GM19025 (cell line): ENCODE results near the gene DHDDS.
"Not testable (repeated sequence)": the region's sequence is repeated elsewhere in the genome, so short reads cannot be mapped to it uniquely, and the experiment has no call there.

ENCODE experiments used
- ATAC-seq: cut with Tn5 transposase; IDR thresholded peaks from one replicate; pipeline ENCODE4 v1.9.1; 2021; ENCODE audit warnings: mild to moderate bottlenecking, low read depth, moderate library complexity; ENCODE audit not compliant: unreplicated experiment

DHDDS gene

DNA sequence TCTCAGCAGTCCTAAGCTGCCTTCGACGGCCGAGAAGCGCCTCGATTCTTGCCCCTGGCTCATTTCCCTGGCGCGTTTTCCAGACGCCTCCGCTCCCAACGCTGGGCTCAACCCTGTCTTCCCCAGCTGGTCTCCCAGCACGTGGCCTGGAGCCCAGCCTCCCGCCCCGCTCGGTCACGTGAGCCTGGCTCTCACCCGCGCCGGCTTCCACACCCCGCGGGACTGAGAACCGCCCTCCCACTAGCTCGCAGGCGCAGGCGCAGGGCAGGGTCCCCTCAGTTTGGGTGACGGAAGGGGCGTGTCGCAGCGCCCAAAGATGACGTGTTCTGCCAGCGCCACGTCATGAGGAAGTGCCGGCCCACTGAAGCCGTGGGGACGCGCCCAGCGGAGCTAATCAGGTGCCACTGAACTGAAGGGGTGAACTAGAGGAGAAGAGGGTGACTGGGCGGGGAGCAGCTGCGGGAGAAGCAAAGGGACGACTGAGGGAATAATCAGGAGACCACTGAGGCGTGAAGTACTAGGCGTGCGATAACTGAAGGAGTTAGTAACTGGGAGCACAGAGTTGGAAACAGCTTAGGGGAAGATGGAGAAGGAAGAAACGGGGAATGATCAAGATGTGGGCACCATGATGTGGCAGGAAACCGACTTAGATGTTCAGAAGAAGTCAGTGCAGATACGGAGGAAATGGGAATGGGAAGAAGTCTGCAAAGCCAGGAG lies at the start of gene DHDDS:
TSS of gene DHDDS (plus strand) at position 343 of the 717 bp plus-strand sequence. CDS start 625 bp downstream, outside the sequence.
- peak; percentile 97 for ATAC-seq

GRCh38 chr1:26384076-26384475 lies 48.0 kb upstream of the DHDDS start:
- ATAC-seq, result no peak

DNA sequence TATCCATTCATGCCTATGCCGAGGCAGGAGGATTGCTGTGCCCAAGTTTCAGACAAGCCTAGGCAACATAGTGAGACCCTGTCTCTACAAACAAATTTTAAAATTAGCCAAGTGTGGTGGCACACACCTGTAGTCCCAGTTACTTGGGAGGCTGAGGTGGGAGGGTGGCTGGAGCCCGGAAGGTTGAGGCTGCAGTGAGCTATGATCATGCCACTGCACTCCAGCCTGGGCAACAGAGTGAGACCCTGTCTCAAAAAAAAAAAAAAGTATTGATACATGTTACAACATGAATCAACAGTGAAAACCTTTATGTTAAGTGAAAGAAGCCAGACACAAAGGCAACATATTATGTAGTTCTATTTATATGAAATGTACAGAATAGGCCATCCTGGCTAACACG lies 47.1 kb upstream of the DHDDS start:
- not testable (repeated sequence) for ATAC-seq

DNA sequence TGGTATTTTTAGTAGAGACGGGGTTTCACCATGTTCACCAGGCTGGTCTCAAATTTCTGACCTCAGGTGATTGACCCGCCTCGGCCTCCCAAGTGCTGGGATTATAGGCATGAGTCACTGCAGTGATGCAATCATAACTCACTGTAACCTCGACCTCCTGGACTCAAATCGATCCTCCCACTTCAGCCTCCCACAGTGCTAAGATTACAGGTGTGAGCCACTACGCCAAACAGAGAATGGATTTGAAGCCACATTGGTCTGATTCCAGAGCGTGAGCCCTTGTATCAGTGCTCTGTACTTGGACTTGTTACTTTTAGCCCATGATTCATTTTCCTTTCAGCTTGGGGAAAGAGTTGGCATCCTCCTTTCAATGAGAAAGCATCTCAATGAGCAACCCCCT lies 44.7 kb upstream of the DHDDS start:
- ATAC-seq, result no peak

DNA sequence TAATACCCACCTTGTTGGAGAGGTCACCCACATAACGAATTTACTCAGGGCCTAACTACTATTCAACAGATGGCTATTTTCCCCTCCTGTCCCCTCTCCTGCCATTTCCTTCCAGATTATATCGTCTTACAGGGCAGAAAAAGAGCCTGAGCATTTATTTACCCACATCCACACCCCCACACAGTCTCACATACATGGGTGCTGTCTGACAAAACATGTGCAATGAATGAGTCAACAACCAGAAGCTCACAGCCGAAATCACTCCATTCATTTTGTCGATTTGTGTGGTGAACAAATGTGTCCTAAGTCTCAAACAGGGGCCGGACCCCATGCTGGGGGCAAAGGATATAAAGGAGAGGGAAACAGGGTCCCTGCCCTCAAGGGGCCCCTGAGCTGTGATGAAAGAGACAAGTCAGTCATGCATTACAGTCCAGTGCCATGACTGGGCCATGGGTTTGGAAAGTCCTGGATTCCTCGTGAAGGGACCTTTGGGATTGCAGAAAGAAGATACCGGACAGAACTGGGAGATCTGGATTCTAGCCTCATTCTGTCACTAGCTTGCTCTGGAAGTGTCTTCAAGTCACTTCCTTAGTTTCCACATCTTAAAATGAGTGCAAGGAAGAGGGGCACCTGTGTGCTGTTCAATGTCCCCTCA lies 43.2 kb upstream of the DHDDS start:
- no peak for ATAC-seq

GRCh38 chr1:26389604-26390247 lies 42.4 kb upstream of the DHDDS start:
- no peak for ATAC-seq

GRCh38 chr1:26391450-26391849 lies 40.7 kb upstream of the DHDDS start:
- no peak for ATAC-seq

DNA sequence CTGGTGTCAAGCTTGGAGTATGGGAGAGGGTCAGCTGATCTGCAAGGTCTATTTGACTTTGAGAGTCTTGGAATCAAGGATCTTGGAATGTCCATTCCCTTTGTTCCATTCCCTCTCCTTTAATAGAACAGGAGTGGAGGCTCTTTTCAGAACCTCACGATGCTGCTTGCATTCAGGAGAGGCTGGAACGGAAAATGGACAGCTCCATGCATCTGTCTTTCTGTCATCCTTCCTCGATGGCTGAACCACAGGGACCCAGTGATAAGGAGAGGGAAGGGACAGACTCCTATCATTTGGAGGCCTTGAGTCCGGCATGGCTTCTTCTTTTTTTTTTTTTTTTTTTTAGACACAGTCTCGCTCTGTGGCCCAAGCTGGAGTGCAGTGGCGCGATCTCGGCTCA lies 36.4 kb upstream of the DHDDS start:
- no peak for ATAC-seq

- ATAC-seq, result no peak
Measured at GRCh38 chr1:26399034-26399433, 33.1 kb upstream of the DHDDS start.

DNA sequence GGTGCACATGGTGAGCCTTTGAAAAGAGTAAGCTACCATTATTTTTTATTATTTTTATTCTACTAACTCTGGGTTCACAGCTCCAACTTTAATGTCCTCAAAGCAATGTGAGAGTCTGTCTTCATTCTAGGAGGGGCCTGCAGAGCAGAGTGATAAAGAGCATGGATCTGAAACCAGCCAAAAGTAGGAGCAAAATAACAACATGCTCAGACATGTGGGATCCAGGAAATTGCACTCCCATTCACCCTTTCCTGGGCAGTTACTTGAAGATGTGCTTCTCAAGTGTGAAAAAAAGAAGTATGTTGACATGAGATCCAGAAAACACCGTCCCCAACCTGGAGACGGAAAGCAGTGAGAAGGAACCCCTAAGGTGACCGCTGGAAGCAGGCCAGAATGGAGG lies 30.2 kb upstream of the DHDDS start:
- no peak for ATAC-seq

GRCh38 chr1:26403656-26404055 lies 28.5 kb upstream of the DHDDS start:
- no peak for ATAC-seq

GRCh38 chr1:26404641-26405040 lies 27.5 kb upstream of the DHDDS start:
- no peak for ATAC-seq

DNA sequence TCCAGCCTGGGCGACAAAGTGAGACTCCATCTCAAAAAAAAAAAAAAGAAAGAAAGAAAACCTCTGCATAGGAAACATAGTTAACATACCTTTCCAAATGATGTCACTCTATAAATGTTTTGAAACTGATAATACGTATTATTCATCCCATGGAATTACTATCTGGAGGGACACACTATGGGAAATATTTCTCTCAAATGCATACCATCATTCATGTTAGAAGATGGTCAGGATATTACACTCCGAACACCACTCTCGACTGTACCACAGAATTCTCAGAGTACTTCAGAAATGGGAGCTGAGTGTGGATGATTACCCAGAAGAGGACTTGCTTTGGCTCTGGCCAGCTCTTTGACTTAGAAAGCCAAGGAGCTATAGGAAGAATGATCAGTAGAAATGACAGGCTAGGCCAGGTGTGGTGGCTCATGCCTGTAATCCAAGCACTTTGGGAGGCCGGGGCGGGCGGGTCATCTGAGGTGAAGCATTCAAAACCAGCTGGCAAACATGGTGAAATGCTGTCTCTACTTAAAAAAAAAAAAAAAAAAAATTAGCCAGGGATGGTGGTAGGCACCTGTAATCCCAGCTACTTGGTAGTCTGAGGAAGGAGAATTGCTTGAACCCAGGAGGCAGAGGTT lies 26.7 kb upstream of the DHDDS start:
- ATAC-seq, result no peak

GRCh38 chr1:26408604-26409003 lies 23.5 kb upstream of the DHDDS start:
- no peak for ATAC-seq

GRCh38 chr1:26409191-26409807 lies 22.8 kb upstream of the DHDDS start:
- ATAC-seq, result no peak

- no peak for ATAC-seq
Measured at GRCh38 chr1:26410706-26411623, 21.2 kb upstream of the DHDDS start, which contains the start of gene LIN28A. TSS of gene LIN28A (plus strand) at chr1:26410817. CDS start at chr1:26410892, 75 bp downstream.

- ATAC-seq, result no peak
Measured at GRCh38 chr1:26411624-26412074, 20.5 kb upstream of the DHDDS start.

DNA sequence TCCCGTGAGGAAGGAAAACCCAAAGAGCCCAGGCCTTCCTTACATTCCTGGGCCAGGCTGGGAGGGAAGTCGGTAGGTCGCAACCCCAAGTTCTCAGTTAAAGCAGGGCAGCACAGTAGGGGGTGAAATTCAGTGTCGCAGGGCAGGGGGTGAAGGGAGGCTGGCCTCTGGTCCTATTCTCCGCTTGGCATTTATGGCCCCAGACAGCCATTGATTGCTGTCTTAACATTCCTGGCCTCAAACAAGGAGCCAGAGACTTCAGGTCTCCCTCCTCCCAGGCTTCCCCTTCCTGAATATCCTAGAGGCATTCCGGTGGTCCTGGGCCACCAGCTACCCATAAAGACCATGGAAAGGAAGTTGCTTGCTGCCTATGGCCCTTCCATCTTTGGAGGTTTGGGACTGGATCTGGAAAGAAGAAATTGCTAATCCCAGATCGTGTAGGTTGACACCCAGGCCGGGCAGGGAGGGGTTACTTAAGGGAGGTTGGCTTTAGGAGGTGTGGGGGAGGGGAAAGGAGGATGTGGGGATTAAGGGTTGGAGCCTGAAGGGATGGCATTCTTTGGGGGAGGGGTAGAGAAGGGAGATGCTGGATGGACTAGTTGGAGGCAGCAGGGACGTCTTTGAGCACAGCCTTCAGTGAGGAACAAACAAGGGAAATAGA lies 19.8 kb upstream of the DHDDS start:
- ATAC-seq, result no peak

DNA sequence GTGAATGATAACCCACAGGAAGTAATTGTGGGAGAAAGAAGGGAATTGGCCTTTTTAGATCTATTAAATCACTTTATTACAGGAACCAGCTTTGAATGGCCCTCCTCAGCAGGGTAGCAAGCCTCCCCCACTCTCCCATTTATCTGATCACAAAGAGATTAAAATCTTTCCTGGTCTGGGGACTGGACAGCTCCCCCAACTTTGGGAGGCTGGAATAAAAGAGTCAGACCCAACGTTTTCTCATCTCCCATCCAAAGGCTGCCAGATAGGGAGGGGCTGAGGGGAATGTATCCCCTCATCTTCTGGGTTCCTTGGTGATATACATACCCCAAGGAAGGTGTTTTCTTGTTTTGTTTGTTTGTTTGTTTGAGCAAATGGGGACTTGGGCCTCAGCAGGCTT lies 19.1 kb upstream of the DHDDS start:
- ATAC-seq, result no peak
